GM19467 (cell line): Measurements from ENCODE around the gene PLXNB3.

Experiments used
- ATAC-seq: cut with Tn5 transposase; IDR thresholded peaks from one replicate; pipeline ENCODE4 v1.9.1; 2021; ENCODE audit warnings: mild to moderate bottlenecking, moderate library complexity; ENCODE audit not compliant: unreplicated experiment

Gene PLXNB3

DNA sequence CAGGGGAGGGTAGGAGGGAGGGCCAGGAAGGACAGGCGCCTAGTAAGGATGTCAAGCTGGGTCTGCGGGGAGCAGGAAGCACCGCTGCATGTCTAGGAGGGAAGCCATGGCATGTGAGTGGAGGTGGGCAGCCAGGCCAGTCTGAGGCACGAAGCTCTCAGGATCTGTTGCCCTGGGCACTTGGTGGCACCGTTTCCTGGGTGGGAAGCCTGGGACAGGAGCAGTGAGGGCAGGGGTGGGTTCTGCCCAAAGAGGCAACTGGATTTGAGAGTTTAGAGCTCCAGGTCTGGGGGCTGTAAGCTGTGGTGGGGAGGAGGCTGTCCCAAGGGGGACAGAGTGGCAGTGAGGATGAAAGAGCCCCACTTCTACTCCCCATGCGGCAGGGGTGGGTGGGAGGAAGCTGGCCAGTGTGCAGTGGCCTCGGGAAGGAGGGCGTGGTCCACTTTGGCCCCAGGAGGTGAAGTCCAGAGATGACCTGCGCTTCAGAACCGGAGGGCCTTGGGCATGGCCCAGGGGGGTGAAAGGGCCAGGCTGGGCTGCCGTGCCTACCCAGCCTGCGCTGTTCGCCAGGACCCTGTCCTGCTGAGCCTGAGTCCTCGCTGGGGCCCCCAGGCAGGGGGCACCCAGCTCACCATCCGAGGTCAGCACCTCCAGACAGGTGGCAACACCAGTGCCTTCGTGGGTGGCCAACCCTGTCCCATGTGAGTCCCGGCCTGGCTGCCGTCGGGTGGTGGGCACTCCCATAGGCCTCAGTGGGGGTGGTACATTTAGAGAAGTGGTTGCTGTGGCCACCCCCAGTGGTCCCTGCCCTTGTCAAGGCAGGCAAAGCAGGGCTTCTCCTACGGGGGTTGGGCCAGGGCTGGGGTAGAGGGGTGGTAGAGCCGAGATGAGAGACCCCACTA is 8.5 kb downstream of the PLXNB3 start:
- ATAC-seq, result no peak

DNA sequence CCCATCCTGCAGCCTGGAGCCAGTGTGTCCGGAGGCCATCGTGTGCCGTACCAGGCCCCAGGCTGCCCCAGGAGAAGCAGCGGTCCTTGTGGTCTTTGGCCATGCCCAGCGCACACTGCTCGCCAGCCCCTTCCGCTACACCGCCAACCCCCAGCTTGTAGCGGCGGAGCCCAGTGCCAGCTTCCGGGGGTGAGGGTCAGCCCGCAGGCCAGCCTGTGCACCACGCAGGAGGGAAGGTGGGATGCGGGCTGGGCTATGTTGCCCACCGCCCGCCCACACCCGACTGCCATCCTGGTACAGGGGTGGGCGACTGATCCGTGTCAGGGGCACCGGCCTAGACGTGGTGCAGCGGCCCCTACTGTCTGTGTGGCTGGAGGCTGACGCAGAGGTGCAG is 9.2 kb downstream of the PLXNB3 start:
- no peak for ATAC-seq

DNA sequence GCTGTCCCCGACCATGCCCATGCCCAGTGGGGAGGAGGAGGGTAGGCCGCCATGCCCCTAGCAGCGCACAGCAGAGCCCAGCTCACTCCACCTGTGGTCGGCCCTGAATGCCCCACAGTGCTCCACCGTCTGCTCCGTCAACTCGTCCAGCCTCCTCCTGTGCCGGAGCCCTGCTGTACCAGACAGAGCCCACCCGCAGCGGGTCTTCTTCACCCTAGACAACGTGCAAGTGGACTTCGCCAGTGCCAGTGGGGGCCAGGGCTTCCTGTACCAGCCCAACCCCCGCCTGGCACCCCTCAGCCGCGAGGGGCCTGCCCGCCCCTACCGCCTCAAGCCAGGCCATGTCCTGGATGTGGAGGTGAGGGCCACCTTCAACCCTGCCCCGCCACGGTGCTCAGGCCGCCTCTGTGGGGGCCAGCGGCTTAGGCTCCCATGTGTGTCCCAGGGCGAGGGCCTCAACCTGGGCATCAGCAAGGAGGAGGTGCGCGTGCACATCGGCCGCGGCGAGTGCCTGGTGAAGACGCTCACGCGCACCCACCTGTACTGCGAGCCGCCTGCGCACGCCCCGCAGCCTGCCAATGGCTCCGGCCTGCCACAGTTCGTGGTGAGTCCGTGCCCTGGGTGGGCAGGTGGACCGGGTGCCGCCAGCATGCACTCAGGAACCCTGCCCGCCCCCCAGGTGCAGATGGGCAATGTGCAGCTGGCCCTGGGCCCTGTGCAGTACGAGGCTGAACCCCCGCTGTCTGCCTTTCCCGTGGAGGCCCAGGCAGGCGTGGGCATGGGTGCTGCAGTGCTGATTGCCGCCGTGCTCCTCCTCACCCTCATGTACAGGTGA is 9.9 kb downstream of the PLXNB3 start:
- ATAC-seq, result no peak

DNA sequence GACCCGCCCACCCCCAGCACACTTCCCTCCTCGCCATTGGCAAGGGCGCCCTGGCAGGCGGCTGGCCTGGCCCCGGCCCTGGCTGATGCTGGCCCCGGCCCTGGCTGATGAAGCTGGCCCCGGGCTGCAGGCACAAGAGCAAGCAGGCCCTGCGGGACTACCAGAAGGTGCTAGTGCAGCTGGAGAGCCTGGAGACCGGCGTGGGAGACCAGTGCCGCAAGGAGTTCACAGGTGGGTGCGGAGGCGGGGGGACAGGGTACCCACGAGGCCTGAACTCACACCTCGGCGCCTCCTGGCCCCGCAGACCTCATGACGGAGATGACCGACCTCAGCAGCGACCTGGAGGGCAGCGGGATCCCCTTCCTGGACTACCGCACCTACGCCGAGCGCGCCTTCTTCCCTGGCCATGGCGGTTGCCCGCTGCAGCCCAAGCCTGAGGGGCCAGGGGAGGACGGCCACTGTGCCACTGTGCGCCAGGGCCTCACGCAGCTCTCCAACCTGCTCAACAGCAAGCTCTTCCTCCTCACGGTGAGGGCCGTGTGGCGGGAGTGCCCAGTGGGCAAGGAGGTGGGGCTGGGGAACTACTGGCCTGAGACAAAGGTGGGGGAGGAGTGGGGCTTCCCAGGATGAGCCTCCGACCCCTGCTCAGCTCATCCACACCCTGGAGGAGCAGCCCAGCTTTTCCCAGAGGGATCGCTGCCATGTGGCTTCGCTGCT is 10.7 kb downstream of the PLXNB3 start:
- ATAC-seq, result no peak

DNA sequence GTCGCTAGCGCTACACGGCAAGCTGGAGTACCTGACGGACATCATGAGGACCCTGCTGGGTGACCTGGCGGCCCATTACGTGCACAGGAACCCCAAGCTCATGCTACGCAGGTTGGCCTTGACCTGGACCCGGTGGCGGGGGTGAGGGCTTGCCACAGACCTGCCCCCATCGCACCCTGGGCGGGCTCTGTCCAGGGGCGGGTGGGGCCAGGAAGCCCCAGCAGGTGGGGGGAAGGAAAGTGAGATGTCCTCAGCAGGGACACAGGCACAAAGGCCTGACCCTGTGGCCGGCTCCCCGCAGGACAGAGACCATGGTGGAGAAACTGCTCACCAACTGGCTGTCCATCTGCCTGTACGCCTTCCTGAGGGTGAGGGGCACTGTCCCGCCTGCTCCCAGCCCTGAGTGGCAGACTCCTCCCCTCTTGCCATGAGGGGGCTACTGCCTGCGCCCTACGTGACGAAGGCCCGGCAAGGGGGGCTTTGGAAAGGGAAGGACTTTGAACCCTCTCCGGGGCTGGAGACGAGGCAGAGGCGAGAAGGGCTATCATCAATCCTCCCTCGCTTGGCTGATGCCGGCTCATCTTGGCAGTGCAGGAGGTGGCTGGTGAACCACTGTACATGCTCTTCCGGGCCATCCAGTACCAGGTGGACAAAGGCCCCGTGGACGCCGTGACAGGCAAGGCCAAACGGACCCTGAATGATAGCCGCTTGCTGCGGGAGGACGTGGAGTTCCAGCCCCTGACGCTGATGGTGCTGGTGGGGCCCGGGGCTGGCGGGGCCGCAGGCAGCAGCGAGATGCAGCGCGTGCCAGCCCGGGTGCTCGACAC is 11.5 kb downstream of the PLXNB3 start:
- ATAC-seq, result no peak

DNA sequence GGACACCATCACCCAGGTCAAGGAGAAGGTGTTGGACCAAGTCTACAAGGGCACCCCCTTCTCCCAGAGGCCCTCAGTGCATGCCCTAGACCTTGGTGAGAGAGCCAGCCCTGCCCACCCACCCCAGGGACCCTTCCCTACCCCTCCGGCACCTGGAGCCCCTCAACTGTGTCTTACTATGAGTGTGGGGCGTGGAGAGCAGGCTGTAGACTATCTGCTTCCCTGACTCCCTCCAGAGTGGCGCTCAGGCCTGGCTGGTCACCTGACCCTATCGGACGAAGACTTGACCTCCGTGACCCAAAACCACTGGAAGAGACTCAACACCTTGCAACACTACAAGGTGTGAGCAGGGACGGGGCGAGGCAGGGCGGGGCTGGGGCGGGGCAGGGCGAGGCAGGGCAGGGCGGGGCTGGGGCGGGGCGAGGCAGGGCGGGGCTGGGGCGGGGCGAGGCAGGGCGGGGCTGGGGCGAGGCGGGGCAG is 12.1 kb downstream of the PLXNB3 start:
- ATAC-seq, result no peak

DNA sequence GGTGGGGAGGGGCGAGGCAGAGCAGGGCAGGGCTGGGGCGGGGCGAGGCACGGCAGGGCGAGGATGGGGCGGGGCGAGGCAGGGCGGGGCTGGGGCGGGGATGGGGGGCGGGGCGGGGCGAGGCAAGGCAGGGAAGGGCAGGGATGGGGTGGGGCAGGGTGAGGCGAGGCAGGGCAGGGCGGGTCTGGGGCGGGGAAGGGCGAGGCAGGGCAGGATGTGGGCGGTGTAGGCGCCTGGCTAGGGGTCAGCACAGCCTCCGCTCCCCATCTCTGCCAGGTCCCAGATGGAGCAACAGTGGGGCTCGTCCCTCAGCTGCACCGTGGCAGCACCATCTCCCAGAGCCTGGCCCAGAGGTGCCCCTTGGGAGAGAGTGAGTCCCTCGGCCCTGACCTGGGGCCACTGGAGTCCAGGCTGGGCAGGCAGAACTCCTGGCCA is 12.6 kb downstream of the PLXNB3 start:
- no peak for ATAC-seq

DNA sequence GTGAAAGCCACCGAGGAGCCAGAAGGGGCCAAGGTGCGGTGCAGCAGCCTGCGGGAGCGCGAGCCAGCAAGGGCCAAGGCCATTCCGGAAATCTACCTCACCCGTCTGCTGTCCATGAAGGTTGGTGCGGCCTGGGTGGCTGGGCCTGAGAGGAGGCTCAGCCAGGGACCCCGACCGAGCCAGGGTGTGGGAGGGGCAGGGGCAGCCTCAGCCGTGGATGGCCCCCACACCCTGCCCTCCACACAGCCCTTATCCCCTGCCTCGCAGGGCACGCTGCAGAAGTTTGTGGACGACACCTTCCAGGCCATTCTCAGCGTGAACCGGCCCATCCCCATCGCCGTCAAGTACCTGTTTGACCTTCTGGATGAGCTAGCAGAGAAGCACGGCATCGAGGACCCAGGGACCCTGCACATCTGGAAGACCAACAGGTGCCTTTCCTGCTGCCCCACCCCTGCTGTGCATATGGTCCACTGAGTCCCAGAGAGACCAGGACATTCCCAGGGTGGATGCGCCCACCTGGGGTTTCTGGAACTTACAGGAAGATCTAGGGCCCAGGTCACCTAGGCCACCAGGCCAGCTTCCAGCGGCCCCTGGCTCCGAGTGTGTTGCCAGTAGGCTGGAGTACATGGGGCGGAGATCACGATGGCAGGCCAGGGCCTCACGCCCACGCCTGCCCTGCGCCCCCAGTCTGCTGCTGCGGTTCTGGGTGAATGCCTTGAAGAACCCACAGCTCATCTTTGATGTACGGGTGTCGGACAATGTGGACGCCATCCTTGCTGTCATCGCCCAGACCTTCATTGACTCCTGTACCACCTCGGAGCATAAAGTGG is 13.4 kb downstream of the PLXNB3 start:
- ATAC-seq, result no peak

DNA sequence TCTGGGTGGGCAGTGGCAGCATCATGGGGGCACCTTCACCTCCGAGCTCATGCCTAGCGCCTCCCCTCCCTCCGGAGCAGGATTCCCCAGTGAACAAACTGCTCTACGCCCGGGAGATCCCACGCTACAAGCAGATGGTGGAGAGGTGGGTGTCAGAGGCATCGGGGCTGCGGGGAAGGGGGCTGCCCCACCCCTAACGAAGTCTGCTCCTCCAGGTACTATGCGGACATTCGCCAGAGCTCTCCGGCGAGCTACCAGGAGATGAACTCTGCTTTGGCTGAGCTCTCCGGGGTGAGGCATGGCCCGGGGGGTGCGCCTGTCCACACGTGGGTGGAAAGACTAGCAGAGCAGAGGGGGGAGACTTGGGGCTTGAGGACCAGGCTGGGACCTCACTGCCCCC is 14.1 kb downstream of the PLXNB3 start:
- no peak for ATAC-seq

DNA sequence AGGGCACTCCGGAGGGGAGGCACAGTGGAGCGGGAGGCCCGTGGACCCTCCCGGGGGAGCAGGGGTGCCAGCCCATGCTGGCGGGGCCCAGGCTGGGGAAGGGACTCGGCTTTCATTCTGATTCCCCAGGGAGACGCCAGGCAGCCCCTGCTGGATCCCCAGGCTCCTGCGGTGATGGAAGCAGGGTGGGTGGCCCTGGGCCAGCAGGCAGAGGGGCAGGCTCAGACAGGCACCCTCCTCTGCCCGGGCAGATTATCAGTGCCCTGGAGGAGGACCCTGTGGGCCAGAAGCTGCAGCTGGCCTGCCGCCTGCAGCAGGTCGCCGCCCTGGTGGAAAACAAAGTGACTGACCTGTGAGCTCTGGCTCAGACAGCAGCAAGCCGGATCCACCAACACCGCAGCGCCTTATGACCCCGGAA is 14.6 kb downstream of the PLXNB3 start:
- no peak for ATAC-seq

DNA sequence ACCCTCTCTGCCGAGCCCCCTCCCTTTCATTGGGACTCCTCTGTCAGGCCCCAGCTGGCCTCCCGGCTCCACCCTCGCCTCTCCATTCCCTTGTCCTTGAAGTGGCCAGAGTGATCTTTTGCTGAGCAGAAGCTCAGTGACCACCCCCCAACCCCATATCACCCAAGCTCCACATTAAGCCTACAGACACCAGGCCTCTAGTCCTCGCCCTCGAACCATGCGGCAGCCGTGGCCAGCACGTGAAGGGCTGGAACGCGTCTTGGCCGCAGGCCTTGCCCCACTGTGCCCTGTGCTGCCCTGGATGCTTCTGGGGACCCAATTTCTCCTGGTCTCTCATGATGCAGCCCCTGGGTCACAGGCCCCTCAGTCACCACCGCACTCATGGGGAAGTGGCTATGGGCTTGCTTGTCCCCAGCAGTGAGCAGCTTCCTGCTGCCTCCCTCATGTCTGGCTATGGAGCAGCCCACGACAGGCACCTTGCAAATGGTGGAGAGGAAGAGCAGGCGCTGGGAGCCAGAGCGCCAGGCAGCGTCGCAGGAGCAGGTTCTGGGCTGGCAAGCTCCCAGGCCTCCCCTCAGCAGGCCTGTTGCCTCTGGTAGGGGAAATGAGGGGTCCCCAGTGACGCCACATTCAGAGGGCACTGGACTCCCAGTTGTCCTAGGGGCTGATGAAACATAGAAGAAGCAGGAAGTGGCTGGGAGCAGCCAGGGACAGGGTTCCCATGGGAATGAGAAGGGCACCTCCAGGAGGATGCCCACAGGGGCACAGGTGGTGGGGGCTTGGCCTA is 16.0 kb downstream of the PLXNB3 start:
- no peak for ATAC-seq

DNA sequence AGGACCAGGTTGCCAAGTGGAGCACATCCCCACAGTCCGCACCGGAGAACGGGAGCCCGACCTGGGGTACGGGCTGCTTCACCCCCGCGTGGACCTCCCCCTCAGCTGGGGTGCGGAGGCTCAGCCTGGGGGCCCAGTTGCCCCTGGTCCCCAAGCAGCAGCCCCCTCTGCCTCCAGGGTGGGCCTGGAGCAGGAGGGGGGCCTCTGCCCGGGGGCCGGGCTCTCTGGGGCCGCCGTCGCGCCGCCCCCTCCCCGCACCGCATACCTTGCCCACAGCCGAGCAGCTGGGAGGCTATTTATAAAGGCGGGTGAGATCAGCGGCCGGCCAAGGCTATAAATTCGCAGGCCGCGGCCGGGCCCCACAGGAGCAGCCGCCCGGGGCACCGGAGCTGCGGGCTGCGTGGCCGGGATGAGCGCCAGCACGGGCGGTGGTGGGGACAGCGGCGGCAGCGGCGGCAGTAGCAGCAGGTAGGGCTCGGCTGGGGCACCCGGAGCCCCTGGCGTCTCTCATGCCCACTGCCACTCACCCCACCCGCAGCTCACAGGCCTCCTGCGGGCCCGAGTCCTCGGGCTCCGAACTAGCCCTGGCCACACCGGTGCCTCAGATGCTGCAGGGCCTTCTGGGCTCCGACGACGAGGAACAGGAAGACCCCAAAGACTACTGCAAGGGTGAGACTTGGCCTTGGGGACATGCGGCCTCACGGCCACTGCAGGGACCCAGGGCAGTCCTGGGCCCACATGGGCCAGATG is 16.8 kb downstream of the PLXNB3 start, which contains the start of gene SRPK3:
Gene SRPK3, plus strand, starts transcription at position 364 of the 750 bp plus-strand sequence. Its CDS starts 46 bp downstream, at position 410.
- ATAC-seq, result no peak

DNA sequence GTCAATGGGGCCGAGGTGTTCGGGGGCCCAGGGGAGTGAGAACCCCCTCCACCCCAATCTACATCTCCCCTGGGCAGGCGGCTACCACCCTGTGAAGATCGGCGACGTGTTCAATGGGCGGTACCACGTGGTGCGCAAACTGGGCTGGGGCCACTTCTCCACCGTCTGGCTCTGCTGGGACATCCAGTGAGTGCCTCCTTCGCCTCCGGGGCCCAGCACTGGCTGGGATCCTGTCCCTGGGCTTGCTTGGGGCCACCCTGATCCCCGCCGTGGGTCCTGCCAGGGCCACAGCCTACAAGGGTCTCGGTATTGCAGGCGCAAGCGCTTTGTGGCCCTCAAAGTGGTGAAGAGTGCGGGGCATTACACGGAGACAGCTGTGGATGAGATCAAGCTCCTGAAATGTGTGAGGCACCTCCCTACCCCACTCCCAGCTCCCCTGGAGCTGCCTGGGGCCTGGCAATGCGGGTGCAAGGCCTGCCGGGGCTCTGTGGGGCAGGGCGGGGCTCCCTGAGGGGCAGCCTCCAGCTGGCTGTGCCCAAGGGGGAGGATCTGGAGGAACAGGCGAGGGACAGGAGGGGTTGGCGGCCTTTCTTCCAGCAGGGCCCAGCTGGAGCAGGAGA is 17.5 kb downstream of the PLXNB3 start:
- ATAC-seq, result no peak

DNA sequence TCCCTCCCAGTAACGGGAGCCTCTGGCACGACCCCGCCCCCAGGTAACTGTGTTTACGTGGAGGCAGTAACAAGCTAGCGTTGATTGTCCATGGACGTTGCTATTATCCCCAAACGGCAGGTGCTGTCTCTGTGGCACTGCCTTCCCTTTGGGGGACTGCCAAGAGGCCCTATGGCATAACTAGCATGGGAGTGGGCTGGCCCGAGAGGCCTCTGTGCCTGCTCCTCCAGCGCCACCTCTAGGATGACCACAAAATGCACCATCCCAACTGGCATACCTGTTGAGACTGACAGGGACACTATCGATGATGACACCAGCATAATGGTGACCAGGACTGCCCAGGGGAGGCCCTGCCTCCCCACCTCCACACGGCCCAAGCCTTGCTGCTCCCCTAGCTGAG is 18.3 kb downstream of the PLXNB3 start:
- ATAC-seq, result no peak

DNA sequence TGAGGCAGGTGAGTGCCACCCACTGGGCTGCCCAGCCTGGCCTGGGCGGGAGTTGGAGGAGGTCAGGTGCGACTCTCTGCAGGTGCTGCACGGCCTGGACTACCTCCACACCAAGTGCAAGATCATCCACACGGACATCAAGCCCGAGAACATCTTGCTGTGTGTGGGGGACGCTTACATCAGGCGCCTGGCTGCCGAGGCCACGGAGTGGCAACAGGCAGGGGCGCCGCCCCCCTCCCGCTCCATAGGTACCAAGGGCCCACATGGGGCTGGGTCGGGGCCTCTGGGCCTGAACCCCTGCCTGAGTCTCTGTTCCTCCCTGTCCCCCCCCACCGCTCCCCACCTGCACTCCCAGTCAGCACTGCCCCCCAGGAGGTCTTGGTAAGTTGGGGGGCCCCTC is 18.8 kb downstream of the PLXNB3 start:
- no peak for ATAC-seq

DNA sequence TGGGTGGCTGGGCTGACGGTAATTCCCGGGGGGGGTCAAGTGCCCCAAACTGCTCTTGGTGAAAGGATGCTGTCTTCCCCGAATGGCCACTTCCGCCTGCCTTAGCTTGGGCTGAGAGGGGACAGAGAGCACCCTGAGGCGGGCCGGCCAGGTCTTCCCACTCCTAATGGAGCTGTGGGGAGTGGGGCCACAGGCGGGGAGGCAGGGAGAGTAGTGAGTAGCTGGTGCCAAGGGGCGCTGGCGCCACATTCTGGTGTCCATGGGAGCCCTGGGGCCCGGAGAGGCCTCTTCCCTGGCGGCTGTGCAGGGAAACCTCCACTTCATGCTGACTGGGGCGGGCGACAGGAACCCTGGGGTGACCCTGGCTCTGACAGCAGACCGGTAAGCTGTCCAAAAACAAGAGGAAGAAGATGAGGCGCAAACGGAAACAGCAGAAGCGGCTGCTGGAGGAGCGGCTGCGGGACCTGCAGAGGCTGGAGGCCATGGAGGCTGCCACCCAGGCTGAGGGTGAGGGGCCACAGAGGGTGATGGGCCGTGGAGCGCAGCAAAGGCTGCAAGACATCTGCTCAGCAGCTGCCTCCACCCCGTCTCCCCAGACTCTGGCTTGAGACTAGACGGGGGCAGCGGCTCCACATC is 19.4 kb downstream of the PLXNB3 start:
- ATAC-seq, result no peak
